GM12873 (cell line): ENCODE data around the gene ACTL7A.

Experiments used
- CTCF ChIP-seq: IDR thresholded peaks from 2 replicates; pipeline ENCODE4 v1.5.1; 2012; ENCODE audit warnings: low read depth, mild to moderate bottlenecking, moderate library complexity, low read length, control low read depth; ENCODE audit not compliant: insufficient read depth; ENCODE audit errors: missing control alignments

ACTL7A gene

GRCh38 chr9:108866001-108866420, 3.9 kb downstream of the ACTL7A start:
- no peak for TF ChIP-seq CTCF

- TF ChIP-seq CTCF = no peak
Measured at GRCh38 chr9:108867116-108867515, 5.0 kb downstream of the ACTL7A start.

GRCh38 chr9:108867829-108868228, 5.8 kb downstream of the ACTL7A start:
- TF ChIP-seq CTCF = no peak

GRCh38 chr9:108869092-108869725, 7.1 kb downstream of the ACTL7A start:
- TF ChIP-seq CTCF = no peak

- no peak for TF ChIP-seq CTCF
Measured at GRCh38 chr9:108874058-108874788, 12.2 kb downstream of the ACTL7A start.

- no peak for TF ChIP-seq CTCF
Measured at GRCh38 chr9:108876425-108876824, 14.4 kb downstream of the ACTL7A start.

GRCh38 chr9:108877524-108877923, 15.5 kb downstream of the ACTL7A start:
- TF ChIP-seq CTCF = no peak
